ENCODE data around the gene GPR65.

The GPR65 gene, protein sequence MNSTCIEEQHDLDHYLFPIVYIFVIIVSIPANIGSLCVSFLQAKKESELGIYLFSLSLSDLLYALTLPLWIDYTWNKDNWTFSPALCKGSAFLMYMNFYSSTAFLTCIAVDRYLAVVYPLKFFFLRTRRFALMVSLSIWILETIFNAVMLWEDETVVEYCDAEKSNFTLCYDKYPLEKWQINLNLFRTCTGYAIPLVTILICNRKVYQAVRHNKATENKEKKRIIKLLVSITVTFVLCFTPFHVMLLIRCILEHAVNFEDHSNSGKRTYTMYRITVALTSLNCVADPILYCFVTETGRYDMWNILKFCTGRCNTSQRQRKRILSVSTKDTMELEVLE

DNA sequence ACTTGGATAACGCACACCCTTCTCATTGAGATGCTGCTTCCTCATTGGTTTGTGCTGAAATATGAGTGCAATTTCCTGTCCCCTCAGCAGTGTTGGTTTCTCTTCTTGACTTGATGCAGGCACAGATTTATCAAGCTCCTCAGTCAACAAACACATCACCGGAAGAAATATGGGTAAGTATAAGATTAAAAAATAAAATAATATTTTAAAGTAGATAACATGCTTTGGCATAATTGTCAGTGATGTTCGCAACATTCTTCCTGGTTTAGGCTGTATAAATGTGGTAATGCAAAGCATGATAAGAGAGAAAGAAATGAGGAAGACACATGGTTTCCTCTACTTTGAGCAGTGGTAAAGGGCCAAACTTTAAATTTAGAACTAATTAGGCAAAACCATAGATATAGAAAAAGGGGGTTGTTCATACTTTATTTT, at the start of gene GPR65:
Gene GPR65 (plus strand): TSS at position 86 of the 432 bp plus-strand sequence. CDS start 5,713 bp downstream, outside the sequence.
- DNase-seq: no peak

DNA sequence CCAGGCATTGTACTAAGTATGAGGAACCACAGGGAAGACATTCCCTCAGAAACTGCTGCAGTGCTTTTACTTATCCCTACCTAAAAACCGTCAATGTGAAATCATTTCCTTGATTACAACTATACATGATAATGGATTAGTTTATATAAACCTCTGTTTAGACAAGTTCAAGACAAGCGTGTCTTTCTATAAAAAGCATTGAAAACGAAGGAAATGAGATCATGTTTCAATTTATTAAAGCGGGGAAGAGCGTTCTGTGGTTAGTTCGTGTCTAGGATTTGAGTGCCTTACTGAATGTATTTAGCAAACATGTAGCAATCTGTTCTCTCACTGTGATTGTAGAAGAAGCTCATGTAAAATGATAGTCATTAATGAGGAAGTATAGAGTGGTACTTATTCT, 49.4 kb upstream of the GPR65 start:
- DNase-seq: no peak

DNA sequence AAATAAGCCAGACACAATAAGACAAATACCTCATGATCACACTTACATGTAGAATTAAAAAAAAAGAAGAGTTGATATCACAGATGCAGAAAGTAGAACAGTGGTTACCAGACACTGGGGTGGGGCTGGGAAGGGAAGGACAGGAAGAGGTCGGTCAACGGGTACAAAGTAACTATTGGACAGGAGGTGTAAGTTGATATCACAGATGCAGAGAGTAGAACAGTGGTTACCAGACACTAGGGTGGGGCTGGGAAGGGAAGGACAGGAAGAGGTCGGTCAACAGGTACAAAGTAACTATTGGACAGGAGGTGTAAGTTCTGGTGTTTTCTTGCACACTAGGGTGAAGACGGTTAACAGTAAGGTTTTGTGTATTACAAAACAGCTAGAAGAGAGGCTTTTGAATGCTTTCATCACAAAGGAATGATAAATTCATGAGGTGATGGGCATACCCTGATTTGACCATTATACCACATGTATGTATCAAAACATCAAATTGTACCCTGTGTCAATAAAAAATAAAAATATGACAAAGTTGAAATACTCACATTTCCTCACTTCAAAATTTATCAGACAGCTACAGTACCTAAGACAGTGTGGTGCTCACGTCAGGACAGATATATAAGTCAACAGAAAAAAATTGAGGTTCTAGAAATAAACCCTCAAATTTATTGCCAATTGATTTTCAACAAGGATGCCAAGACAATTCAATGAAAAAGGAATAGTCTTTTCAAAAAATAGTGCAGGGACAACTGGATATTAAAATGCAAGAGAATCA, 44.7 kb upstream of the GPR65 start:
- DNase-seq: no peak

DNA sequence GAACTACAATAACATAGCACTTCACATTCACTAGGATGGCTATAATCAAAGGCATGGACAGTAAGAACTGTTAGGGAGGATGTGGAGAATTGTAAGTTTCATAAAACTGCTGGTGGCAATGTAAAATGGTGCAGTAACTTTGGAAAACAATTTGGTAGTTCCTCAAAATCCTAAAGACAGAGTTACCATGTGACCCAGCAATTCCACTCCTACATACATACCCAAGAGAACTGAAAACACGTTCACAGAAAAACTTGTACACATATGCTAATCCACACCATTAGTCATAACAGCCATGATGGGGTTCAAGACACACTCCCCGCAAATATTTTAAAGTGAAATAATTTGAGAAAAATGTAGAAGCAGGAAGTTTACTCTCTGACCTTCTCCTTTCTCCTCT, 43.7 kb upstream of the GPR65 start:
- DNase-seq: no peak

DNA sequence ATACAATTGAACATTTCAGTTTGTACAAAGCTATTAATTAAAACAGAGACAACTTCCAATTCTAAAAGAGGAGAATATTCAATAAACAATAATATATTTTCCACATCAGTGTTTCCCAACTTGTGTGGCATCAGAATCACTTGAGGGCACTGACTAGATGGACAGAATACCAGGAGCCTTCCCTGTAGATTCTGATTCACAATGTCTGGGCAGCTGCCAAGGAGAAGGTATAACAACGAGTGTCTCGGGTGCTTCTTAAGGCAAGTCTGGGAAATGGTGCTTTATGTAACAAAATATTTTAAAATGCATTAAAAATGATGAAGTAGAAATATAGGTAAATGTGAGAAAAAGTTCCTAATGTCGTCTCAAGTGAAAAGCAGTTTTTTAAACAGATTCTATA, 38.1 kb upstream of the GPR65 start:
- DNase-seq: no peak

DNA sequence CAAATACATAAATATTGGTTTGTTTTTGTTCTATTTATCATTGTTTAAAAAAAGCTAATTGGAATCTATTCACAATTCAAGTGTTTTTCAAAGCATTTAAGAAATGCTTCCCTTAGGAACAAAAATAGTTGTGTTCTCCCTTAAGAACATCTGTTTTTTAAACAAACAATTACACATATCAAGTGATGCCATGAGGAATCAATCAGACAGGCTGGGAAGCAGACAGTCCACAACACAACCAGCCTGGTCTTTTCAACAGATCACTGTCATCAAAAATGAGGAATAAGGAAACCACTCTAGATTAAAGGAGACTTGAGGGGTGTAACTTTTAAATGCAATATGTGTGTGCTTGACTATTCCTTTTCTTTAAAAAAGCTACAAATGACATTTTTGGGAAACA, 37.4 kb upstream of the GPR65 start:
- DNase-seq: no peak

DNA sequence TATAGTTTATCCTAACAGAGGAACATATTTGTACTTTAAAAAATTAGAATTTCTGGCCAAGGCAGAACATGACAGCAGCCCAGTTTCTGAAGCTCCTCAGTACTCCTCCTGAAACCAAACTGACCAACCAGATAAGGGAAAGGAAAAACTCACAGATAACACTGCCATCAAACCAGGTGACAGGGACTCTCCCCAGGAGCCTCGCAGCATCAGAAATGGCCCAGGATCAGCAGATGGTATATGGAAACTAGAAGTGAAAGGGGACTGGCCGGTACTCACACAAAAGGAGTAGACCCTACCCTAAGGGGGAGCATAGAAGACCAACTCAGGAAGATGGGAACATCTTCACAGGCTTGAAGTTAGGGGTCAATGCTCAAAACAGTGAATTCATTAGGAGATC, 33.9 kb upstream of the GPR65 start:
- no peak for DNase-seq

DNA sequence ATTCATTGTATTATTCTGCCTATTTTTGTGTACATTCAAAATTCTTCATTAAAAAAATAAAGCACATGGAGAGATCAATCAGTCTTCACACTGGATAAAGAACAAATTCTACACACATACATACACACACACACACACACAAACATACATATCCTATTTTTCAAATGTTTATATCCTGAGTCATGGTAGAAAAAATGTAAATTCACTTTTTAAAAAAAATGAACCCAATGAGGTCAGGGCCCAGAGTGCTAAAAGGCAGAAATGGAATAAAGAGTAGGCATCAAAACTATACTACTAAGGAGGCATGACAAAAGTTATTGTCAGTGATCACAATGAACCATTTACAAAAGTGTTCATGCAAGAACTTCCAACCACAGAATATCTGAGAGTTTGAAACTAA, 29.3 kb upstream of the GPR65 start:
- no peak for DNase-seq

DNA sequence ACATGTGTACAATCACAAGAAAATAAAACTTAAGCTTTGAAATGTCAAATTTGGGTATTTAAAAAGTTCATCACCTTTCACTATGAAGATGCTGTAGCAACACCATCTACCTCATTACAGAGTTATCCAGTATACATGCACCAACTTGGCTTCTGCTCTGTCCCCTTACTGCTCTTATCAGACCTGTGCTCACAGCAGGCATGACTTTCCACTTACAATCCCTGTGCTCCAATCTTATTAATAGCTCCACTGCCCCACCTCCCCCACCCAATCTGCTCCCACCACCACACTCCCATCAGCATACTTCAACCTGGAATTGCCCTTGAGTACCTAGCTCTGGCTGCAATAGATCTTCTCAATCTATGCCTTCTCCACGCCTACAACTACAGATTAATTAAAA, 25.2 kb upstream of the GPR65 start:
- DNase-seq: no peak

DNA sequence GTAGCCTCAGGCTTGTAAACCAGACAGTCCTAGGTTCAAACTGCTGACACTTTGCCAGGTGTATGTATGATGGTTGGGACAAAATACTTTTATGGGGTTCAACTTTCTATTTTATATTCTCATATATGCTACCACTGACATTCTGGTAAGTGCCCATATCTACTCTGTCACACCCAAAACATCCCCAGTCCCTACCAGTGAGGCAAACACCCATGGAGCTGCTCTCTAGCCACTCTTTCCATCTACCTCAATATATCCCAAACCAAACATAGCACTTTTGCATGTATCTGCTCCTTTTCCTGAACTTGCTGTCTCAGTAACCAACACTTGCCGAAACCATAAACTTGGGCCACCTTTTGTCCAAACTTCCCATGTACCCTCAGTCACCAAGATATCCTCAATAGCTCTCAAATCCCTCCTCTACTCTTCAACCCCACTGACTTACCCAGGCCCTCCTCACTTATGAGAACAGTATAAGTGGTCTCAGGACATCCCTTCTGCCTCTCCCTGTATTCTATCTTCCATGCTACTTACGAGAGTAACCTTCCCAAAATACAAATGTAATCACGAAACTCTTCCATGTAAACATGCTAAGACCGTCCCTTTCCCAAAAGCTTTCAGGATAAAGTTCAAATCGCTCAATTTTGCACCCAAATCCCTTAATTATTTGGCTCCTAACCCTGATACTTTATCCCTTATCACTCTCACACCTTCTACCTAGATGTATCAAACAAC, 15.5 kb upstream of the GPR65 start:
- DNase-seq: no peak

DNA sequence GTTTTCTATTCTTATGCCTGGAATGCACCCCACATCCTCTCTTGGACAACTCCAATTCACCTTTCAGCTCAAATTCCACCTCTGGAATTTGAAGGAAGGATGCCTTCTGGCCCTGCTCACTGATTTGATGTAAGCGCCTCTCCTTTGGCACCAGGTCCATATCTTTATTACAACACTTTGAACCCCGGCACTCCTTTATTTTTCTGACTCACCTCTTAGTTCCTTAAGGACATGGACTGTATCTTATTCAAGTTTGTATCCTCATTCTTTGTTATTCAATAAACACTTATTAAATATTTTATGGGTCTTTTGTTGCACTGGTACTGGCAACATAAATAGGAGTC, 15.0 kb upstream of the GPR65 start:
- DNase-seq: no peak

DNA sequence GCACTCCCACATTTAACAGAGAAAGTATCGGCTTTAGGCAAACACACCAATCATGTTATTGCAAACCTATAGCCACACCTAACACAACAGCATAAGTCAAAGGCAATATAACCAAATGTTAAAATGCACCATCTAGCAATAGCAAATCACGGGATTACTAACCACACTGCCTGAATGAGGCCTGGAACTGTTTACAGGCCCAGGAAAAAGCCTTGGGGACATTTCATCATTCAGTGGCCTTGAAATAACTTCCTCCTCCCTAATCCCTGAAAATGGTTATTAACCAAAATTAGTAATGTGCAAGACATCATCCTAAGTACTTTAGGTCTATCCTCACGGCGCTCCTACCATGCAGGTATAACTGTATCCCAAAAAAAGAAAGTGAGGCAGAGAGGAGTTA, 14.3 kb upstream of the GPR65 start:
- DNase-seq: no peak

DNA sequence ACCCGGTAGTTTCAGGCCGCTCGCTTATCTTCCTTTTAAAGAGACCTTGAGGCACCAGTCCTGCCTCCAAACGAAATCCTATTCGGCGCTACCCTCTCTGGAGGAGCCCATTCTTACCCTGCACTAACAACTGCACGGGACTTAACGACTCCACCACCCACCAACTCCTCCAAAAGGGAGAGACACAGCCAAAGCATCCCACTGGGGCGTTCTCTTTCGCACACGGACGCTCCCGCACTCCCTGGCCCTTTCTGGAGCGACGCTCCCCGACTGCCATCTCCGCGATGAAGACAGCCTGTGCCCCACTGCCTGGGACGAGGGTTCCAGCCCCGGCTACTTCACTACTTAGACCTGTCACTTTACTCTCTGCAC, 12.6 kb upstream of the GPR65 start:
- no peak for DNase-seq

DNA sequence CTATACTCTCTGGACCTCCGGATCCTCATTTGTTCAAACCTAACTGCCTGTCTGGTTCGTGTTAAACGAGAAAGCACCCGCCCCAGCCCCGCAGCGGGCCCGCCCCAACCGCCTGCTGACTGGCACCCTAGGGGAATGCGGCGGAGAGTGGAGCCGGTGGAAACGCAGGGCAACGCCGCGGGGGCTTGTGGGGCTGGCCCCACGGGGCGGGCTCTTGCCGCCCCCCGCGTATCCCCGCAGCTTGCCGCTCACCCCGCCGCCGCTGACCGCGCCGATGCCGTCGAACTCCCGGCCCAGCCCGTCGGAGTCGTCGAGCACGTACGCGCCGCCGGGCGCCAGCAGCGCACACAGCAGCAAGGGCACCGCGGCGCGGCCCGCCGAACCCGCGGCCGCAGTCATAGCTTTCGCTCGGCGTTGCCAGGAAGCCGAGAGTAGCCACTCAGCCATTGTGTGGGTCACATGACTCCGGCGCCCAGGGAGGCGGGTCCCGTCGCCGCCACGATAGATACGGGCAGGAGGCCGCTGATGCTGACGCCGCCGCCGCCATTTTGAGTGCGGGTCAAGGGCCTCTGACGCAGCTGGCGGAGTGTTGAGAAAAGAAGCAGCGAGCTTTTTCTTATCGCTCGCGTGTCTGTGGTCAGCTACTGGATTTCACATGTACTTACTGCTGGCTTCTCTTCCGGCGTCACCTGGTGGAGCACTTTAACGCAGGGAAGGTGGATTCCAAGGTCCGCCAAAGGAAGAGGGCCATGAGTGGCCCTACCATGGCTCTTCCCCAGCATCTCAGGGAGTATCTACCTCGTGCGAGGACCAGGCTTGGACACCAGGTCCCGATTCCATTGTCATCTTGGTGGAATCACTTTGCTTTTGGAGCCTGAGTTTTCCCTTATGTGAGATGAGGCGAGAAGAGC, 12.0 kb upstream of the GPR65 start, which contains the start of gene GALC:
Gene GALC (minus strand): TSS at position 465 of the 911 bp plus-strand sequence. CDS start 18 bp downstream, at position 447.
- peak; percentile 86 for DNase-seq

DNA sequence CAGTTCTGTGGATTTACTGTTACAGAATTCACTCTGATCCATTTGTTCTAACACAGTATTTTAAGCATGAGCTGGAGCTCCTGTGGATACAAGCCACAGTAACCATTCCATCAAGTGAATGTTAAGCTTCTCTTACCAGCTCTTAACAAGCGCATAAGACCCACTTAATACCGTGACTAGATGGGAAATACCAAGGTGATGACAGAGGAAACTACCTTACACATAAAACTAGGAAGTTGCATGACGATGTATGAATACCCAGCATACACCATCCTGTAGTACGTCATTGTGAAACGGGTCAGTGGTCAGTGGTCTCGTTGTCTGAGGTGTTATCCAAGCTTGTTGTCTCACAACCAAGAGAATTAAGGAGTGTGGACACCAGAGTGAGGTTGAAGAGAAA, 10.0 kb upstream of the GPR65 start:
- DNase-seq: no peak

DNA sequence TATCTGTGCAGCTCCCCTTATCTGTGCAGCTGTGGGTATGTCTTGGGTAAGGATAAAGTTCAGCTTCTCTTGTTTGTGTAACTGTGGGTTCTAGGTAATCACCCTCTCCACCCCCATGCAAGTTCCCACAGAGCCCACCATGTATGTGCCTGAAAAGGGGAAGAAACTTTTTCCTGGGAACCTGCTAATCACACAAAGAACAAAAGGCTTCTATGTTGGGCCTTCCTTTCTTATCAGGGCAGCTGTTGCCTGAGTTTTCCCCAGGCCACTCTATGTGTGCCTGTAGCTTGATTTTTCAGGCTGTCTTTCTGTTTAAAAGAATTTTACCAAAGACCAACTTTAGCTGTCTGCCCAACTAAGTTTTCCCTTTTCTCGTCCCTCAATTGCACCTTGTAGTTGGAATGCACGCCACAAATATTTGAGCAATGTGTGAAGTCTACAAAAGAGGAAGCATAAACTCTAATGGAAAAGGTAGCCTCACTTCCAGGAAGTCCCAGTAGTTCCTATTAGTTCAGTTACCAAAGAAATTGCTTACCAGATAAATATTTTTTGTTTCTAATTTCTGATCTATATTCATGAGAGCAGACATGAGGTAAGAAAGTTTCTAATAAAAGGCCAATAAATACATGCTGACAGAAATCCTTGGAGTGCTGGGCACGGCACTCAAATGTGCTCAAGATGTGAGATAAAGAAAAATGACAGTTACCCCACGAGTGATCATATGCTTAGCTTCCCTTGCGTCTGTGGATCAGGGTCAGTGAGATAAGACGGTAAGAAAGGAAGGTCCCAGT, 9.2 kb upstream of the GPR65 start:
- DNase-seq: no peak

DNA sequence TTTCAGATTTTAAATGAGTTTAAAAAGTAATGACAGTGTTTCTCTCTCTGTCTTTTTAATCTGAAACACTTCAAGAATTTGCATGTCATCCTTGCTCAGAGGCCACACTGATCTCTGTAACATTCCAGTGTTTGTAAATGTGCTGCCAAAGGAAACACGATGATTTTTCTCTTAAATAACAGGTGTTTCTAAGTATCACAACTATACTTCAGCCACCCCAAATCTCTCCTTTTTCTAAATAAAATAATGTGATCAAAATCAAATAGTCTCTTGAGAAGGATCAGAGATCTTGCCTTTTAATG, 8.7 kb upstream of the GPR65 start:
- no peak for DNase-seq

DNA sequence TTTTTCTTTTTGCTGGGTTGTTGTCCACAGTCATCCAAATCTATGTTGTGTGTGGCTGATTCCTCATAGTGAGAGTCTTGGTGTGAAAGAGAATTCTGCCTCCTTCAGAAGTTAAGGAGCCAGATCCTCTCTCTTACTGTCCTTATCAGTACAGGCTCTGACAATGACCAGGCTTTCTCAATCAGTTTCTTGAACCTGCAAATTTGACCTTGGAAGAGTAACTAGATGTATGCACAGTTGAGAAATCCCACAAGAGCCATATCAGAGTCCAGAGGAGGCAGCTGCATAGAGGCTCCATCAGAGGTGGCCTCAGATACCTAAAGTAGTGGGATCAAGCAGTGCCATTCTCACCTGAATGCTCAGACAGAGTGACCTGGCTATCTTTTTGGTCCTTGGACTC, 6.5 kb upstream of the GPR65 start:
- no peak for DNase-seq

DNA sequence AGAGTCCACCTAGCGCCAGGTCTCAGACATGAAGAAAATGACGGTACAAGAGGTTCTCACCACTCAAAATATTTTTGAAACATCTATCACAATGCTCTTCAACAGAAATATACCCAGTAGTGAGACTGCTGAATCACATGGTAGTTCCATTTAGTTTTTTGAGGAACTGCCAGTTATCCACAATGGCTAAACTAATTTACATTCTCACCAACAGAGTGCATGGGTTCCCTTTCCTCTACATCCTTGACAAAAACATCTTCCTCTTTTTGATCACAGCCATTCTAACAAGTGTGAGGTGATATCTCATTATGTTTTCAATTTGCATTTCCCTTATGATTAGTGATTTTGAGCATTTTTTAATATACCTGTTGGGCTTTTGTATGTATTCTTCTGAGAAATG, 5.7 kb upstream of the GPR65 start:
- DNase-seq: no peak

DNA sequence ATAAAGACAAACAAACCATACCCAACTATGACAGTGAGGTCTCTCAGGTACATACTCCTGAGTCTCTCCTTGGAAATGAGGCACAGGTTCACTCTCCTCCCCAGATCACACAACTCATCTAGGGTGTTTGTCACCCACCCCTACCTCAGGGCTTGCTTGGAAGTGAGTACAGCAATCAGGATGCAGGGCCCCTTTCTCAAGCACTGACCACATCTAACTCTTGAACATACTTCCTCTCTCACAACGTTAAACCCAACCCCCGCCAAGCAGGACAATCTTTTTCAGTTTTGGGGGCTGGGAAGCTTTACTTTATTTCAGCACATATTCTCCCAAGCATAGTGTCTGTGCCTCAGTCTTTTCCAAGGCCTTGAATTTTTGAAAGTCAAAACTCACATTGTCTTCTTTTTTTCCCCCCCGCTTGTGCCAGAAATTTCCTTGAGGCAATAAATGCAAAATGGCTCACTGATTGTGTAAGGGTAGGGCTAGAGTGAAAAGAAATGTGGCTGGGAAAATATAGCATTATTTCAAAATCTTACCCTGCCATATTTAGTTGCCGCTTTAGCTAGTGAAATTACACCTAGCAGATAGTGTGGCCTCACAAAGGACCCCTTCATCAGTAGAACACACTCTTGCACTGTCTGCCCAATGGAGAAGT, 2.4 kb upstream of the GPR65 start:
- DNase-seq: no peak

DNA sequence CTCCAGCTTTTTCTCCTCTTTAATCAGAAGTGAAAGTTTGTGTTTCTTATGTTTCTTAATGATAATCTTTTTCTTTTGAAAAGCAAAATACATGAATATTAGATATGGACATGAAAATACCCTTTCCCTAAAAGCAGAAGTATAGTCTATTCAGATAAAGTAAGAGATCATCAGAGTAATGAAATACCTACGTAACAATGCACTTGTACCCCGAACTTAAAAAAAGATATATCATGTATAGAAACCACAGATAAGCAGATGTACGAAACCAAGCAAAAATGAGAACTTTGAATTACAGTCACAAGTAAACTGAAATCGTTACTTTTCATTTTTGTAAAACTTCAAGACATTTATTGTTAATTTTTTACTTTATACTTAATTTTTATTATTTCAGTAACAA, 1.5 kb upstream of the GPR65 start:
- DNase-seq: no peak
